GM18507 (cell line): ENCODE measurements around the gene RHBG.

Experiments used
- DNase-seq: peaks from one replicate; pipeline ENCODE4 v3.0.0; 2011; ENCODE audit warnings: low read depth; ENCODE audit not compliant: insufficient read length; ENCODE audit errors: extremely low spot score
- FAIRE-seq: peaks from 2 replicates; lab custom pipeline; 2011; peaks lifted over from hg19 to GRCh38; lab: Jason Lieb, UNC

RHBG gene

DNA sequence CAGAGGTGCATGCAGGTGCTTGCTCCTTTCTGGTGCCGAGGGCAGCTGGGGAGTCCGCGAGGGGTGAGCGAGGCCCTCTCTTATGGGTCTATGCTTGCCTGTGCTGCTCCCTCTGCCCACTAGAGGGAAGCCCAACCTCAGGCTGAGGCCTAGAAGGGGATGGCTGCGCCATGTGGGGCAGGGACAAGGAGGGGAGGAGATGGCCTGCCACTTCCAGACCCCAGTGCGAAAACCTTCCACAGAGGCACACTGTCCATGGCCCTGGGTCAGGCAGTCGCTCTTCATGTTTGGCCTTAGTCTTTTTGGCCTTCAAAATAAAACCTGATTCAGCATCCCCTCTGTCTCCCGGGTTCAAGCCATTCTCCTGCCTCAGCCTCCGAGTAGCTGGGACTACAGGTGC lies 14.0 kb downstream of the RHBG start:
- DNase-seq (peak; percentile 70), FAIRE-seq (peak; percentile 78)

- FAIRE-seq = no peak
- DNase-seq = no peak
These were observed 15.0 kb downstream of the RHBG start for GRCh38 chr1:156384007-156384406.

DNA sequence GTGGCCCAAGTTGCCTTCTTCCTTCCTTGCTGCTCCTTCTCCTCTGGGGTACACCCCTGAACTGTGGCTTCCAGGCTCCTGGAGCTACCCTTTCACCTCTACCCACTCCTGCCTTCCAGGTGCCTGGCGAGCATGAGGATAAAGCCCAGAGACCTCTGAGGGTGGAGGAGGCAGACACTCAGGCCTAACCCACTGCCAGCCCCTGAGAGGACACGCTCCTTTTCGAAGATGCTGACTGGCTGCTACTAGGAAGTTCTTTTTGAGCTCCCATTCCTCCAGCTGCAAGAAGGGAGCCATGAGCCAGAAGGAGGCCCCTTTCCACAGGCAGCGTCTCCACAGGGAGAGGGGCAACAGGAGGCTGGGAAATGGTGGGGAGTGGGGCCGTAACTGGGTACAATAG lies 15.6 kb downstream of the RHBG start:
- FAIRE-seq (no peak), DNase-seq (no peak)

DNA sequence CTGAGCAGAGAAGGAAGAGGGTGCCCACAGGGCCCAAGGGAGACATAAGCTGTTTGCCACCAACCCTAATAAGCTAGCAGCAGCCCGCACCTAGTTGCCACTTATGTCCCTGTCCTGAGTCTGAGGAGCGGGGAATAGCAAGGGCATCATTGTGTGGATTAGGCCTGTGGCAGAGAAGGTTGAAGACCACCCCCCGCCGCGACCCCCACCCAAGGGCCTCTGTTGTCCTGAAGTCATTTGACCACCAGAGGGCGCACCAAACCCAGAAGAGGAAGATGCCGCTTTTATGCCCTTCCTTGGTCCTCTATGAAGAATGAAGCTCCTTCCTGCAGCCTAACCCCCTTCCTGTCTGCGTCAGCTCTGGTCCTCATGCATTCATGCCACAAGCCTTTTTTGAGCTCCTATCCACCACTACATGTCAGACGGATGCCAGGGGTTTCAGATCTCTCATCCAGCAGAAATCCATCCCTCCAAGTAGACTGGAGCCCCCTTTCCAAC lies 16.6 kb downstream of the RHBG start:
- DNase-seq (peak; percentile 63), FAIRE-seq (peak; percentile 68)

DNA sequence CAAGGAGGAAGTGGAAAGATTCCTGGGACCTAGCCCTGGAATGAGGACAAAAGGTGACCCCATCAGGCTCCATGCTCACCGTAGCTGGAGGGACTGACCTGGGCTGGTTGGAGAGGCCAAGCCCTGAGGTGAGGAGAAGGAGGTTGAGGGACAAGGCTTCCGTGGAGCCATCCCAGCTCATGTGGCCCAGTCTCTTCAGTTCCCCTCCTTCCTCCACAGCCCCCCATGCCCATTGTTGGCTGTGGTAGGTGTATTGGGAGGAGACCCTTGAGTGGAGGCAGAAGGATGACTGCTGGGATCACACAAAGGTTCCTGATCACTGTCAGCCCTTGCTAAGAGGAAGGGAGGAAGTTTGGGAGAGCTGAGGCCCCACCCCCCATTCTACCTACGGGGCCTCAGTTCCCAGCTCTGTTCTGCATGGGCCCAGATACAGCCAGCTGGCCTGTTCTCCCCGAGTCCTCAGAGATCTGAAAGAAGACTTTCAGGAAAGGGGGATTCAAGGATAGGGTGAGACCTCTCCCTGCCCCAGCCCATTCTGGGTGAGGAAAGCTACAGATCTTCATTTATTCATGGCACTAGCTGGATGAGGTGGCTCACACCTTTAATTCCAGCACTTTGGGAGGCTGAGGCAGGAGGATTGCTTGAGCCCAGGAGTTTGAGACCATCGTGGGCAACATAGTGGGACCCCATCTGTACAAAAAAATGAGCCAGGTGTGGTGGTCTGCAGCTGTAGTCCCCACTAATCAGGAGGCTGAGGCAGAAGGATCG lies 17.3 kb downstream of the RHBG start:
- DNase-seq = no peak
- FAIRE-seq = no peak

DNA sequence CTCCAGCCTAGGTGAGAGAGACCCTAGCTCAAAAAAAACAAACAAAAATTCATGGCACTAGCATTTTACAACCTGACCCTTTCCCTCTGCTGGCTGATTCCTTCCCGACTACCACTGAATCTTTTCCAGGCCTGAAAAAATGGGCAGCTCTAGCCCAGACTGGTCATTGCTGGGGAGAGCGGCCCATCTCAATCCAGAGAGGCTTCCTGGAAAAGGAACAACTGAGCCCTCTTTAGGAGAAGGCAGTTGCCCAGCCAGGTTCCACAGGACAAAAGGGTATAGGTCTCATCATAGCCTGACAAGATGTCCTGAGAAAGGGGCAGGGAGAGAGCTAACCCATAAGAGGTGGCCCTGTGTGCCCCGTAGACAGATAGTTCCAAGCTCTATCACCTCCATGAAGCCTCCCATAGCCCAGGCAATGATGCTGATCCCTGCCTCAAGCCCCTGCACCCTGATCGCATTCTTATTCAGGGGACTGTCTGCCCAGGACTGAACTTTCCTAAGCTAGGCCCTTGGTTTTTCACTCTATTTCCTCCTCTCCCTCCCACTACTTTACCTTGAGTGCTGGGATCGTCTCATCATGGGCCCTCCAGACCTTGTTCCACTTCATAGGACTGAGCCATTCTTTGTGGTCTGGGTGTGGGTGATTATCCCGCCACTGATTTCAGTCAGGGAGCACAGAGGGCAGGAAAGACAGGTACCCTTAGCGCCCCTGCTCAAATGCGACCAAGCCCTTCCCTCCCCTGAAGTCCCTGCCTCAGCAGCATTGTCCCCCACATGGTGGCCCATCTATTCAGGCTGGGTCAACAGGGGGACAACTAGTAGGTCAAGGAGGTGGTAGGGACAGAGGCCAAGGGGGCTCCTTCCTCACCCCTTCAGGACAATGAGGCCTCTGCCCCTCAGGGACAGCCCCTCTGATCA lies 18.2 kb downstream of the RHBG start:
- no peak for FAIRE-seq
- no peak for DNase-seq

DNA sequence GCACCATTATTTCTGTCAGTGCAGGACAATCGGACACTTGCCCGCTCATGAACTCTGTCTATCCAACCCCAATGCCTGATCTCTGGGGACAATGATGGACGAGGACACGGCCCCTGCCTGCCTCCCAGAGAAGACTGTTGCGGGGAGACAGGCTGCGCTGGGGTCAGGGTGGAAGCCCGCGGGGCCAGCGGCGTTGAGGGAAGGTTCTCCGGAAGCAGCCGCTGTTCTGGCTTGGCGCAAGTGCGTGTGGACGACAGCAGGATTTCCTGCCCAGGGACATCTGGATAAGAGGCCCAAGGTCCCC lies 18.8 kb downstream of the RHBG start:
- DNase-seq (no peak), FAIRE-seq (no peak)

DNA sequence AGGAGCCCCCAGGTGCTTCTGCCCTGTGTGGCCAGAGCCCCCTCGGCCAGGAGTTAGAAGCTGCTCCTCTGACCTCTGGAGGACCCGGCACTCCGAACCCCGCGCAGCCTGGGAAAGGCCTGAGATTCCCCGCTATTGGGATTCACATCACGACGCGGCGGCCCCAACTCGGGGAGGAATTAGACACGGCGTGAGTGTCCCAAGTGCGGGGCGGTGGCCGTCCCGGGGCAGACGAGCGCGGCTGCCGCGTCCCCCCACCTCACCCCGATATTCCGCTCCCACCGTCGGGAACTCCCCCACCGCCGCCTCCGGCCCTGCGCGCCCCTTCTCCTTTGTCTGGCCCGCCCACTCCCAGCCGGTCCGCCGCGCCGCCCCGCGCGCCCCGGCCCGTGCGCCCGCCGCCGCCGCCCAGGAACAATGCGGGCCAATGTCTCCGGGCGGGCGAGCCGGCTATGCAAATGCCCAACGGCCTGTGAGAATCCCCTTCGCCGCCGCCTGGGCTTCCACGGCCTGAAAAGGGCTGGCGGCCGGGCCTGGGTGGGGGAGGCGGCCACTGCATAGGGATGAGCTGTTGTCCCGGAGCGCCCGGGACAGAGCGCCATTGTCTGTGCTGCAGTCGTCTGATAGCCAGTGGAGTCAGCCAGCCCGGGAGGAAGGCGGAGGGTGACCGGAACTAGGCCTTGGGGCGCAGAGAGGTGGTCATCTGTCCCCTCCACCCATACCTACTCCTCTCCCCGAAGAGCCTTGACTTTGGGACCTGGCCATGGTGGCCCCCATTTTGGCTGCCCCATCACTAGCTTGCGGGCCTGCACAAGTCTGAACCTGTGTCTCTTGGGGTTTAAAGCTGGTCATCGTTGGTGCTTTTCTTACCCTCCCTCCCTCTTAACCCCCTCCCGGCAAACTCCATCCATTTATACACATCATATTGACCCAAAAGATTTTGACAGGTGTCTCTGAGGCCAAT lies 19.4 kb downstream of the RHBG start:
- DNase-seq = no peak

DNA sequence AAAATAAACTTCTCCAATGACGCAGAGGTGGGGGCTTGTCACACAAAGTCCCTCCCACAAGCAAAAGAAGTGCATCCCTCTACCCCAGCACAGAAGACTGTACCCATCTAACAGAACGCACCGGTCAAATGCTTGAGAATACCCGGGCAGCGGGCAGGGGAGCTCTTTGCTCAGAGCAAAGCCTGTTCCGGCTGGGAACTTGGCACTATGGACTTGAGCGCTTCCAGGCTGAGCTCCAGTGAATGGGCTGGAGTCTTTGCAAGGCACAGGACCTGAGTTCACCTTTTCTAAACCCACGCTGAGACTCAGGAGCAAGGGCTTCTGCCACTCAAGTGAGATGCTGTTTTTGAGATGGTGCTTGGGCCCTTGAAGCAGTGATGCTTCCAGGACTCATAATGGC lies 20.3 kb downstream of the RHBG start:
- no peak for FAIRE-seq
- DNase-seq = no peak

More for the DNA sequence above, 19.4 kb downstream of the RHBG start:
- FAIRE-seq = no peak

GRCh38 chr1:156390469-156391365 lies 21.7 kb downstream of the RHBG start:
- FAIRE-seq = no peak

GRCh38 chr1:156391366-156391677 lies 22.3 kb downstream of the RHBG start:
- FAIRE-seq = no peak
- DNase-seq = no peak

More at GRCh38 chr1:156390469-156391365, 21.7 kb downstream of the RHBG start:
- DNase-seq = no peak

DNA sequence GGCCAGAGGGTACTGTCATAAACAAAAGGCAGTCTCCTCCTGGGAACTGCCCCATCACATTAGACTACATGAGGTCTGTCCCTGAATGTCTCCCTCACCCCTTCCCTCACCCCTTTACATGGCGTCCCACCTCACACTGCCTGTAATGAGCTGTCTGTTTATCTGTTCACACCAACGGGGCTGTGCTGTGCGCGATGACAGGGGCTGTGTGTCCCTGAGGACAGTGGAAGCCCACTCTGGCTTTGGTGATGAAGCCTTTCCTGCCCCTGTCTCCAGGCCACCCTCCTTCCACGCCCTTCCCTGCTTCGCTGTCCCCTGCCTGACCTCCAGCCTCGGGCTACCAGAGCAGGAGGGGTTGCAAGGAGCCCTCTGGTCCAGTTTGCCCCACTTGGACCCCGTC lies 22.7 kb downstream of the RHBG start:
- no peak for DNase-seq
- no peak for FAIRE-seq

DNA sequence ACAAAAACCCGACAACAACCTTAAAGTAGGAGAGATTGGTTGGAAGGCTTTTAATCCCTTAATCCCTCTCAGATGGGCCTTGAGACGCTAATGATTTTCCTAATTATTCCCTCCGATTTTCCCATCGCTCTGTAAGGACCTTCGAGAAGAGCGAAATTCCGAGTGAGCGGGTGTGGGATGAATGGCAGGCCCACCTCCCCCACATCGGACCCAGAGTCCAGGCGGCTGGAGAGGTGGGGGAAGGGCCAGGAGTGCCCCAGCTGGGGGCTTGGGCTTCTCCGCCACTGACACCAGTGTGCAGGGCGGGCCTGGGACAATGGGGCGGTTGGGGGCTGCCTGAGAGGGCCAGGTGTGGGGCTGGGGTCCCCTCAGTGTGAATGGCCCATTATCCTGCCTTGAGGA lies 23.4 kb downstream of the RHBG start:
- FAIRE-seq (no peak), DNase-seq (no peak)

DNA sequence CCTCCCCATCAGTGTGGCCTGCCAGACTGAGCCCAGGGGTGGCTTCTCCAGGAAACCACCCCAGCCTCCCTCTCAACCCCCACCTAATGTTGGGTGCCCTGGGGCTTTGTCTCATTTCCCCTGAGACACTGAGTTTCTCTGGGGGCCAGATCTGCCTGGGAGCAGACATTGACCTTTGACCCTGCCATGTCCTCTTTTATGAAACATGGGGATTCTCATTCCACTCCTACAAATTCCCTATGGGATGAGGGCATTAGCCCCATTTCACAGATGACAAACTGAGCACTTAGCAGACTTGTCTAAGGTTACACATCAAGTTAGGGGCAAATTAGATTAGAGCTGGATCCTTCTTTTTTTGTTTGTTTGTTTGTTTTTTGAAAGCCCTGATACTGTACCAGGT lies 24.1 kb downstream of the RHBG start:
- DNase-seq = no peak
- FAIRE-seq = no peak

- DNase-seq (no peak), FAIRE-seq (no peak)
These were observed 25.1 kb downstream of the RHBG start for GRCh38 chr1:156394082-156394481.

GRCh38 chr1:156394835-156395461 lies 25.9 kb downstream of the RHBG start:
- no peak for FAIRE-seq
- DNase-seq = no peak

DNA sequence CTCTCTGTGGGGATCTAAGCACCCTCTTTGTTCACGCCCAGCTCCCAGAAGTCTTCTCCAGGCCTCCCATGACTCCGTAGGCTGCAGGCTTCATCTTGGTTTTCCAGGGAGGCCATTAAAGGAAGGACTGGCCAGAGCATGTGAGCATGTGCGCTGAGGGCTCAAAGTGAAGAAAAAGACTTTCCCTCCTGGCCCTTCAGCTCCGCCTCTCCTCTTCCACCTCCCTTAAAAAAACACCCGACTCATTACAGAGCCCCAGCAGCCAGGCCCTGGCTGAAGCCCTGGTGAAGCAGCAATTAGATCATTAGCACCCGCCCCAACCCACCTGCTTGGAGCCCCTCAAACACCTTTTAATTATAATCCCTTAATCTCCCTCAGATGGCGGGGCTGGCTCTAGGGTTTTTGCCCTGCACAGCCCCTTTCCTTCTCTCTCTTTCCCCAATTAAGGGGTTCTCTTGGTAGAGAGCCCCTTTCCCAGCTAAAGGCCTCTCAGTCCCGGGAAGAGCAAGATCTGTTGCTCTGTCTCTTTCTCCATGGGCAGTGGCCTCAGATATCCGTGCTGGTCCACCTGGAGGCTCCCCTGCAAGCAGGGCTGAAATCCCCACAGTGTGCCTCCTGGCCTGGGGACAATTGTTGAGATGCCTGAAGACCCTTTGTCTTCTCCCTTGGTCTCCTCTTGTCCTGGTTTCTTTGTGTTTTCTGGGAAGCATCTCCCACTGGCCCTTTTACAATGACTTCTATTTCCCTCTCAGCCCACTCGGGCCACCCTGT lies 30.5 kb downstream of the RHBG start:
- DNase-seq (no peak), FAIRE-seq (no peak)
